Type B pancreatic cell (in vitro differentiated cells): ENCODE results near the gene REEP3. TPM values are rescaled to one million over a fixed set of nuclear protein-coding genes. Genes with fewer than 3 reads are reported as not detected.

Experiments used
- DNase-seq: peaks from one replicate; pipeline ENCODE4 v3.0.0; 2021; ENCODE audit warnings: mixed read lengths; ENCODE audit not compliant: unreplicated experiment; ENCODE audit errors: extremely low spot score
- H3K27ac Mint-ChIP-seq: 2 replicates; pipeline ENCODE4 v1.8.0; 2021; ENCODE audit warnings: mild to moderate bottlenecking, mixed read lengths
- H3K27me3 Mint-ChIP-seq: 2 replicates; pipeline ENCODE4 v1.8.0; 2021; ENCODE audit warnings: mixed read lengths
- H3K36me3 Mint-ChIP-seq: 2 replicates; pipeline ENCODE4 v1.8.0; 2021; ENCODE audit warnings: mixed read lengths
- H3K4me1 Mint-ChIP-seq: one replicate; pipeline ENCODE4 v1.8.0; 2021; ENCODE audit warnings: mixed read lengths; ENCODE audit not compliant: unreplicated experiment
- H3K4me3 Mint-ChIP-seq: 2 replicates; pipeline ENCODE4 v1.8.0; 2021; ENCODE audit warnings: mild to moderate bottlenecking, mixed read lengths
- H3K9me3 Mint-ChIP-seq: 2 replicates; pipeline ENCODE4 v1.8.0; 2021; ENCODE audit warnings: mixed read lengths
- total RNA-seq: library from RNA; stranded (reverse); gene quantifications from 2 replicates; pipeline ENCODE4 v1.2.1, GENCODE V29; 2021; ENCODE audit warnings: low replicate concordance
- TF ChIP-seq, protein P1 (sequence below): fragments of 200-600 bp; sonication (generic); conservative IDR thresholded peaks from 2 replicates; pipeline ENCODE4 v1.5.0; 2021; ENCODE audit warnings: antibody characterized with exemption, mild to moderate bottlenecking

REEP3 gene
- total RNA-seq, 1 donor from 2014 or later: 38.1 TPM

DNA sequence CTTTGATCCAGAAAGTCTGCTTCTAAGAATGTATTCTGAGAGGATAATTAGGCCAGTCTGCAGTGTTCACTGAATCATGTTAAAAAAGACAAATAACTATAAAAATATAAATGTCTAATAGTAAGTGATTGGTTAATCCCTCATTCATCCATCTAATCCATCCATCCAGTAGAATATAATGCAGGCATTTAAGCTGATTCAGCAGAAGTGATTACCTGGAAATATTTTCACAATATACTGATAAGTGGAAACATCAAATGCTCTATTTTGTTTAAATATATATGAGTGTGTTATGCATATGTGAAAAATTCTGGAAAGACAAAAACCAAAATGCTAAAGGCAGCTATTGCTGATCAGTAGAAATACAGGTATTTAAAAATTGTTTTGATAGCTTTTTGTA is 152.6 kb downstream of the REEP3 start:
- Mint-ChIP-seq H3K9me3 (no peaks in the 10 kb centered on the region), H3K36me3 (no peaks in the 10 kb centered on the region), H3K4me1 (peaks cover 19% of the 10 kb centered on the region), H3K4me3 (no peak overlapping the region), H3K27me3 (peaks cover 3% of the 10 kb centered on the region), H3K27ac (no peak overlapping the region)
- TF ChIP-seq, protein P1, sequence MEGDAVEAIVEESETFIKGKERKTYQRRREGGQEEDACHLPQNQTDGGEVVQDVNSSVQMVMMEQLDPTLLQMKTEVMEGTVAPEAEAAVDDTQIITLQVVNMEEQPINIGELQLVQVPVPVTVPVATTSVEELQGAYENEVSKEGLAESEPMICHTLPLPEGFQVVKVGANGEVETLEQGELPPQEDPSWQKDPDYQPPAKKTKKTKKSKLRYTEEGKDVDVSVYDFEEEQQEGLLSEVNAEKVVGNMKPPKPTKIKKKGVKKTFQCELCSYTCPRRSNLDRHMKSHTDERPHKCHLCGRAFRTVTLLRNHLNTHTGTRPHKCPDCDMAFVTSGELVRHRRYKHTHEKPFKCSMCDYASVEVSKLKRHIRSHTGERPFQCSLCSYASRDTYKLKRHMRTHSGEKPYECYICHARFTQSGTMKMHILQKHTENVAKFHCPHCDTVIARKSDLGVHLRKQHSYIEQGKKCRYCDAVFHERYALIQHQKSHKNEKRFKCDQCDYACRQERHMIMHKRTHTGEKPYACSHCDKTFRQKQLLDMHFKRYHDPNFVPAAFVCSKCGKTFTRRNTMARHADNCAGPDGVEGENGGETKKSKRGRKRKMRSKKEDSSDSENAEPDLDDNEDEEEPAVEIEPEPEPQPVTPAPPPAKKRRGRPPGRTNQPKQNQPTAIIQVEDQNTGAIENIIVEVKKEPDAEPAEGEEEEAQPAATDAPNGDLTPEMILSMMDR: no peak
- no peak for DNase-seq

Other genes starting within 250 kb of the REEP3 start
- gene JMJD1C, start 55.4 kb upstream of the REEP3 start, total RNA-seq: 58.3 and 62.6 TPM in 2 replicates